GM06990 (cell line): Measurements from ENCODE around the gene DKKL1.
A peak's percentile ranks its signal among the peaks of the same experiment; 100 is the strongest.

Experiments used
- DNase-seq: peaks from one replicate; pipeline ENCODE4 v3.0.0-alpha.2; 2011; ENCODE audit not compliant: insufficient read length; ENCODE audit errors: extremely low read depth
- H3K27me3 ChIP-seq: replicated peaks from 2 replicates; pipeline ENCODE4 v1.6.0; 2011; ENCODE audit warnings: low read length; ENCODE audit not compliant: control insufficient read depth, insufficient read depth
- H3K36me3 ChIP-seq: 2 replicates; pipeline ENCODE4 v1.5.1; 2011; ENCODE audit warnings: low read length; ENCODE audit not compliant: control insufficient read depth, insufficient read depth
- H3K4me3 ChIP-seq: replicated peaks from 2 replicates; pipeline ENCODE4 v1.5.1; 2011; ENCODE audit warnings: low read depth, mild to moderate bottlenecking, control low read depth, low read length
- TF ChIP-seq, protein P1 (sequence below): IDR thresholded peaks from 2 replicates; pipeline ENCODE4 v1.5.1; 2011; ENCODE audit warnings: low read length, control low read depth, mild to moderate bottlenecking, inconsistent platforms; ENCODE audit not compliant: insufficient read depth, poor library complexity, severe bottlenecking

The DKKL1 gene

DNA sequence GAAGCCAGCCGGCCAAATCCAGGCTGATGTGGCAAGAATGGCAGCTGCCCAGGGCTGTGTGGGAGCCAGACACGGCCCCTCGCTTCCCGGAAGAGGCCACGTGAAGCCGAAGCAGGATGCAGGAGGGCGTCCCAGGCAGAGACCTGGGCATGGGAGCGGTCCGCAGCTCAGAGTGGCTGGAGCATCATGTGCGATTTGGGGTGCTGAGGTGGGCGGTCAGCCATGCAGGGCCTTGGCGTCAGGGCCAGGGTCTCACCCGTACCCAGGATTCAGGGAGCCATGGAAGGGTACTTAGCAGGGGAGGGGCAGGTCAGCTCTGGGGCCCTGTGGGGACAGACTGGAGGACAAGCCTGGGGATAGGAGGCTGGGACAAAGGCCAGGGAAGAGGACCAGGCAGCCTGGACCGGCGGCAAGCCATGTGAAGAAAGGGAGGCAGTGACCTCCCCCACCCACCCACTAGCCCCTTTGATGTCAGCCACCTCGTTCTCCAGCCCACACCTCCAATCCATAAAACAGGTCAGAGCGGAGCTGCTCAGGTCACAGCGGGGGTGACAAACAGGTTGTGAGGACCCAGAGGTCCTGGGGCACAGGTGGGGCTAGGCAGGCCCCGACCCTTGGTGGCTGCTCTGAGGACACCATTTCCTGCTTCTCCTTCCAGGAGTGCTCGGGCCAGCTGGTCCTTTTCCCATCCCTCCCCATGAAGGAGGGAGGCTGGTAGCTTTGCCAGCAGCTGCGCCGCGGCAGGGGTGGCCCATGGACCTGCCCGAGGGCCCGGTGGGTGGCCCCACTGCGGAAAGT, 26.7 kb downstream of the DKKL1 start:
- TF ChIP-seq, protein P1, sequence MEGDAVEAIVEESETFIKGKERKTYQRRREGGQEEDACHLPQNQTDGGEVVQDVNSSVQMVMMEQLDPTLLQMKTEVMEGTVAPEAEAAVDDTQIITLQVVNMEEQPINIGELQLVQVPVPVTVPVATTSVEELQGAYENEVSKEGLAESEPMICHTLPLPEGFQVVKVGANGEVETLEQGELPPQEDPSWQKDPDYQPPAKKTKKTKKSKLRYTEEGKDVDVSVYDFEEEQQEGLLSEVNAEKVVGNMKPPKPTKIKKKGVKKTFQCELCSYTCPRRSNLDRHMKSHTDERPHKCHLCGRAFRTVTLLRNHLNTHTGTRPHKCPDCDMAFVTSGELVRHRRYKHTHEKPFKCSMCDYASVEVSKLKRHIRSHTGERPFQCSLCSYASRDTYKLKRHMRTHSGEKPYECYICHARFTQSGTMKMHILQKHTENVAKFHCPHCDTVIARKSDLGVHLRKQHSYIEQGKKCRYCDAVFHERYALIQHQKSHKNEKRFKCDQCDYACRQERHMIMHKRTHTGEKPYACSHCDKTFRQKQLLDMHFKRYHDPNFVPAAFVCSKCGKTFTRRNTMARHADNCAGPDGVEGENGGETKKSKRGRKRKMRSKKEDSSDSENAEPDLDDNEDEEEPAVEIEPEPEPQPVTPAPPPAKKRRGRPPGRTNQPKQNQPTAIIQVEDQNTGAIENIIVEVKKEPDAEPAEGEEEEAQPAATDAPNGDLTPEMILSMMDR: no peak
- no peak overlapping the region for H3K4me3 ChIP-seq
- DNase-seq: no peak
- no peaks in the 10 kb centered on the region for H3K36me3 ChIP-seq
- H3K27me3 ChIP-seq: no peaks in the 10 kb centered on the region

DNA sequence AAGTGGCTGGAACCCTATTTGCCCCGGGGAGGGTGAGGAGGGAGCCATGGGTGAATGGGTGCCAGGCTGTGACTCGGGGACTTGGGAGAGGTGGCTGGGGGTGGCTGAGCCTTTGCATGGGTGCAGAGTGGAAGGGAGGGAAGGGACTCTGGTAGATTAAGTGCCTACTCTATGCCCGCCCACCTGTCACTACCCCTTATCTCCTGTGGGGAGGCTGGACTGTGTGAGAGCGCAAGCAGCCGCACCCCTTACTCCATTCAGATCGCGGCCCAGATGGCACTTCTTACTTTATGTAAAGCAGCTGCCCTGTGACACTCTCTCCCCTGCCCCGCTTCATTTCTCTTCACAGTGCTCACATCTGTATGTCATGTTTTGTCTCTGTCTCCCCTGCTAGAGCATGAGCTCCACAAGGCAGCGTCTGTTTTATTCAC, 27.3 kb downstream of the DKKL1 start:
- DNase-seq: no peak
- Histone ChIP-seq H3K27me3 (no peaks in the 10 kb centered on the region), H3K36me3 (no peaks in the 10 kb centered on the region), H3K4me3 (no peak overlapping the region)
- TF ChIP-seq, protein P1: no peak

DNA sequence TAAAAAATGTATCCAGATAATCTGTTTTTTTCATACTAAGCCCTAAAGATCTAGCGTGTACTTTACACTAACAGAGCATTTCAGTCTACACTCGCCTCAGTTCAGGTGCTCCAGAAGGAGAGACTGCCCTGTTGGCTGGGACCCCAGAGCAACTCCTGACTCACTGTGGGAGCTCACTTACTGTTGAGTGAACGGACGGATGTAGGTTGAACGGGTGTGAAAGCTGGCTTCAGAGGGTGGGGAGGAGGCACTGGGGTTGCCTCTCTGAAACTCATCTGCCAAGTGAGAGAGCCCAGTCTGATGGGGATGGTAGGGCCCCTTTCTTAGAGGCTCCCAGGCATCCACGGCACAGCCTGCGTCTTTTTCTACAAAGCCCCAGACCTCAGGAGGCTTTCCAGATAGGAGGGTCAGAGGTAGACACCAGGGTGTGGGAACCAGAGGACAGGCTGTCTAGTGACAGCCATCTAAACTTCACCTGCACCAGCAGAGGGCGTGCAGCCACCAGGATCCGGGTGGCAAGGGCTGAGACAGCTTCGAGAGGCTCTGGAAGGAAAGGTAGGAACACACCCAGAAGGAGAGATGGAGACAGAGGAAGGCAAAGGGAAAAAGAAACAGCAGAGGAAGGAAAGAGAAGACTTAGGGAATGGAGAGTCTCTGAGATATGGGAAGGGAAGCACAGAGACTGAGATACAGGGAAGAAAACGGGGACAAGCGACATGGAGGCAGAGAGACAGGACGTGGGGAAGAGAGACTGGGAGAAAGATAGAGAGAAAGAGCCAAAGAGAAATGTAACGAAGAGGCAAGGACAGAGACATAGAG, 28.1 kb downstream of the DKKL1 start:
- peak; percentile 60 for DNase-seq
- H3K27me3 ChIP-seq: no peaks in the 10 kb centered on the region
- TF ChIP-seq, protein P1: peak; percentile 90
- no peaks in the 10 kb centered on the region for H3K36me3 ChIP-seq
- H3K4me3 ChIP-seq: no peak overlapping the region

DNA sequence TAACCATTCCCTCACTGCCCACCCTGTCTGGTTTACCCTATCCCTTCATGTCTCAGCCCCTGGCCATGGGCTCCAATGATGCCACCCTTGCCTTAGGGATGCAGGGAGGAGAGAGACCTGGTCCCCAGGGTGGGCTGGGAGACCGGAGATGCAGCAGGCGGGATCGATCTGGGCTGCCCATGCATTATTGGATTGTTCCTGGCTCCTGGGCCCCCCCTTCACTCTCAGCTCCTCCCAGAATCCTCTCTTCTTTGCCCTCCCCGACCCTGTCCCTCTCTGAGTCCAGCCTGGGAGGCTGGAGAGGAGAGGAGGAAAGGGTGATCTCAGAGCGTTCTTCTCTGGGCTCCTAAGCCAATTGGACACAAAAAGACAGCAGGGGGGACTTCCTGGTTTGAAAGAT, 30.2 kb downstream of the DKKL1 start:
- H3K4me3 ChIP-seq: no peak overlapping the region
- TF ChIP-seq, protein P1: no peak
- H3K27me3 ChIP-seq: no peaks in the 10 kb centered on the region
- H3K36me3 ChIP-seq: no peaks in the 10 kb centered on the region
- no peak for DNase-seq

DNA sequence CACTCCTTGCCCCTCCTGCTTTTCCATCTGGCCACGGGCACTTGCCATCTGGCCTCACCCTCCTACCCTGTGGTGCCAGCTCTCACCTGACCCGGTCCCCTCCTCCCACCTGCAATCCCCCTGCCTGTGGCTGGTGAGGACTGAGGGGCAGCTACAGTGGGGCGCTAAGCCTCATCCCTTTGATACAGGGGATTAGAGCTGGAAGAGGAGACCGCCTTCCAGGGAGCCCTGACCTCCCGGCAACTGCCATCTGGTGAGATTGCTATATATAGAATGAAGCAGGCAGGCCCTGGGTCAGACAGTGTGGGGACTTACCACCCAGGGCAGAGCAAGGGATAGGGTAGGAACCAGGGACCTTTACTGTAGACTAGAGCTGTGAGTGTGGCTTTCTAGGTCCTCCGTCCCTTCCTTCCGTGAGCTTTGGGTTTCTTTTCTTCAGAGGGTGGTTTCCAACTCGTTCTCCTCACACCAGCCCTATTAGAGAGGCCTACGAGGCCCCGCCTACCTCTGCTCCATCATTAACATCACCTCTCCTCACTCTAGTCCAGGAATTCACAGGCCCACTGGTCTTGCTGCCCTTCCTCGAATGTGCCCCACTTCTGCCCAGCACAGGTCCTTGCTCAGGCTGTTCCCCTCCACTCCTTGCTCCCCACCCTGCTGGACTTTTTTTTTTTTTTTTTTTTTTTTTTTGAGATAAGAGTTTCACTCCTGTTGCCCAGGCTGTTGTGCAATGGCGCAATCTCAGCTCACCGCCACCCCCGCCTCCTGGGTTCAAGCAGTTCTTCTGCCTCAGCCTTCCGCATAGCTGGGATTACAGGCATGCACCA, 32.1 kb downstream of the DKKL1 start:
- DNase-seq: no peak
- H3K27me3 ChIP-seq: no peaks in the 10 kb centered on the region
- TF ChIP-seq, protein P1: no peak
- H3K4me3 ChIP-seq: no peak overlapping the region
- H3K36me3 ChIP-seq: no peaks in the 10 kb centered on the region
